Measurements from ENCODE around the gene ACMSD.
"Not testable (repeated sequence)": the region's sequence is repeated elsewhere in the genome, so short reads cannot be mapped to it uniquely, and the experiment has no call there.

The ACMSD gene

GRCh38 chr2:134855709-134856108, 17.3 kb downstream of the ACMSD start:
- no peak for DNase-seq

GRCh38 chr2:134858245-134858644, 19.8 kb downstream of the ACMSD start:
- DNase-seq = no peak

DNA sequence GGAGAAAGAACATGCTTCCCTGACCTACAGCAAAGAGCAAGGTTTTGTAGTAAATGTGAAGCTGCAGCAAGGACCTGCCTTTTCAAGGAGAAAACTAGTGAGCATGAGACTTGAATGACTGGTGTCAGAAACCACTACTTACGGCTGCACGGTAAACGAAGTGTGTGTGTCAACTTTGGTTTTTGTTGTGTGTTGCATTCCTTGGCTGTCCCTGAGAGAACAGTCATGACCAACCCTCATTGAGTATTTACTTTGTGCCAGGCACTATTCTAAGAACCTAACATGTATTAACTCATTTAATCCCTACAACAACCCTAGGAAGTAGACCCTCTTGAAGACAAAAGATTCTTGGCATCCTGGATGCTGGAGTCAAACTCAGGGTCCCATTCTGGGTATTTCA, 22.8 kb downstream of the ACMSD start:
- no peak for DNase-seq

- no peak for DNase-seq
These were observed 23.7 kb downstream of the ACMSD start for GRCh38 chr2:134862069-134862468.

DNA sequence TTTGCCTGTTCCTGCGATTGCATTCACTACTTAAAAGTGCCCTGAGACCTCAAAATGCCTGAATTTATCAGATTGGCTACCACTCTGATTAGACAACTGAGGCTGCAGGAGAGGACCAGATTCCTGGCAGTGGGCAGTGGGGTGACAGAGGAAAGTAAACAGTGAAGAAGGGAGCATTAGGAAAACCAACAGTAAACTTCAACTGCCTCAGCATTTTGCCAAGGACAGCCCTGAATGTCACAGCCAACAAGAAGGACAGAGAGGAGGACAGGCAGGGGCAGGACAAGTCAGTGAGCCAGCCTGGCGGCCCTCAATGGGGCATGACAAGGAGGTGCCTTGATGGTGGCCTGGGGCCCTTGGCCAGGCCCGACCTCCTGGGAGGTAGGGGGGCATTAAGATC, 24.3 kb downstream of the ACMSD start:
- no peak for DNase-seq

GRCh38 chr2:134863446-134863845, 25.0 kb downstream of the ACMSD start:
- no peak for DNase-seq

DNA sequence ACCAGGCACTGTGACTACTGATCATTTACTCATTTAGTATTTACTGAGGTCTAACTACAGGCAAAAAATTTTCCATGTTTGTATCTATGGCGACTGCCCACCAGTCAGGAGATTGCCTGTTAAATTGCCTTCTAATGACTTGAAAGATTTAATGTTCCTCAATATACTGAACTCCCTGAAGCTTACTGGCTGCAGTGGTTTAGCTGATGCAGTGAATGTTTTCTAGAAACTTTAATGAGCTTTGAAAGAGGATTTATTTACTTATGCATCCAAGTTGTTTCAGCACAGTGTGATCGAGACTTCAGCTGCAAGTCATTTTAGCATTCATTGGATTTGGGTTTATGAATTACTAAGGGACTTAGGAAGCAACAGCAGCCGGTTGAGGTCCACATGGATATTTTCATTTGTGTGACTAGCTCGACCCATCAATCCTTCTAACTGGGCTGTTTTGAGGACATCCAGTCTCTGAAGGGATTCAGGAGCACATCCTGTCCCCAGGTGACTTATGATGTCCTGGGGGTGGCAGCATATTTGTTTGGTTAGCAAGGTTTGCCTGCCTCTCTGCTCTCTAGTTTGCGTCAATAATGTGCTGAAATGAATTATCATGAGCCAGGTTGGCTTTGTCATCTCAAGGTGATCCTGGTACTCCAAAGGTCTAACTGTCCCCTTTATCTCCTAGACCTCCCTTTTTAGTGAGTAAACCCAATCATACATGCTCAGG, 26.8 kb downstream of the ACMSD start:
- no peak for DNase-seq

- DNase-seq = no peak
These were observed 28.2 kb downstream of the ACMSD start for GRCh38 chr2:134866498-134867099.

DNA sequence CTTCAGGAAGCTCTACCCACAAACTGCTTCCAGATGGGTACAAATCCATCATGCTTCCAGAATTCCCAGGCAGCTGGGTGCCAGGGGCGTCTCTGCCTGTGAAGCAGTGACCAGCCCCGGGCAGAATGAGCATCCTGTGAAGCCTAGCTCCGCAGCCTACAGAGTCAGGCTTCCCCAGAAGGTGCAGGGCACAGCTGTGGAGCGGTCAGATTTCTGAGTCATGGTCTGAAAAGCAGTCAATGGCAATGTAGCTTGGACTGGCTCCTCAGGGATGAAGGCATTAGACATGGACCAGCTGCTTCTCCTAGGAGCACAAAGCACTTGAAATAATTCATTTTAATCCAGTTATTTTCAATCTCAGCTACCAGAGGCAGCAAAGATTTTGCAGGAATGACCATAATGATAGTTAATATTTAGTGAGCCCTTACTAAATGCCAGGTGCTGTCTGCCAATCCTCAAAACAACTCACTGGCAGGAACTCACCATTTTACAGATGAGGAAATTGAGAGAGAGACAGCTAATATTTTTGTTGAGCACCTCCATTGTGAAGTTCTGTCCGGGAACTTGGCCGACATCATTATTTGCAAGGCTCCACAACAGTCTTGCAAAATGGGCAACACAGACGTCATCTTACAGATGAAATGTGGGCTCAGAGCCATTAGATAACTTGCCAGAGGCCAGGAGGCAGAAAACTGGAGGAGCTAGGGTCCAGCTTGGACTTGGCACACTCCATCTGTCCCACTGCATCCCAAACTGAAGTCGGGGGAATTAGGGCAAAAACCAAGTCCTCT, 31.7 kb downstream of the ACMSD start:
- no peak for DNase-seq

GRCh38 chr2:134873152-134873551, 34.7 kb downstream of the ACMSD start:
- no peak for DNase-seq

- no peak for DNase-seq
These were observed 36.9 kb downstream of the ACMSD start for GRCh38 chr2:134875309-134875708.

DNA sequence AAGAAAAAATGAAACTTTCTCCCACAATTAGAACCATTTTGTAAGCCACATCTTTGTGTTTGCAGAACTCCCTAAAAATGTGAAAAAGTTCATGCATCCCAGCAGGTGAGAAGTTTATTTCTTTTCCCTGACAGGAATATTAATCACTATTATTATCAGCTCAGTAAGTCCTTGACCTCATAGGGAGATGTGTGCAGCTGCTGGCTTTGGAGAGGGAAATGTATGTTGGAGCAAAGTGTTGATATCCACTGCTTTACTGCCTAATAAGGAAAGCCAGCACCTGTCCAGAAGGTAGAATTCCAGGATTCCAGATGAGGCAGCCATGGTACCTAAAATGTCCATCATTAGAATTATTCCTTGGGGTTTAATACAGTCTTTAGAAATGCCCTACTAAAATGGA, 44.4 kb downstream of the ACMSD start:
- no peak for DNase-seq

GRCh38 chr2:134883552-134884293, 45.3 kb downstream of the ACMSD start:
- DNase-seq = no peak

GRCh38 chr2:134884435-134884834, 46.0 kb downstream of the ACMSD start:
- no peak for DNase-seq

DNA sequence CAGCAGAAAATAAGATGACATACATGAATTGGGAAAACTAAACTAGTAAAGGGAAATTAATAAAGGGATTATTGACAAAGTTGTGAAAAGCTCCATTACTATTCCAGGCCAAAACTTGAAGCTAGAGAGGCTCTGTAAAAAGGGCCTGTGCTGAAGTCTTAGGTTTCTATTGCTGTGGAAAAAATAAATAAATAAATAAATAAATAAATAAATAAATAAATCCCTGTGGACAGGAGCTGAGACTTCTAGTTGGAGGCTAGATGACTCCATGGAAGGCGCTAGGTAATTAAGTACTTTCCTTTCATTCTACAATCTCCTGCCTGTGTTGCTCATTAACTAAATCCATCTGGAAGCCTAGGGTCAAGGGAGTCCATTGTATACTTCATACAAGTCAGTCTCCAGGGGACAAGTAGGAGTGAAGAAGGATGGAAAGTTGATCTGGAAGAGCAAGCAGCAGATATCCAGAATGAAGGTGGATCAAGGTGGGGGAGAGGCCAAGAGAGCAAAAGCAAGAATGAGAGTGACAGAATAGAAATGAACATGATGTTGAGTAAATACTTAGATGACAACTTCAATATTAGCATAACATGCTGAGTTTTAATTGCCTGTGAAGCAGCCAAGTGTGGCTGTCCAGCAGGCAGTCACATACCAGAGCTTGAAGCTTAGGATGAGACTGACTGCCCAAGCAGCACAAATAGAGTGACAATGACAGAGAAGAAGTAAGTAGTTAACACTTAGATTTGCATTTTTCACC, 54.0 kb downstream of the ACMSD start:
- DNase-seq = no peak

GRCh38 chr2:134897932-134898331, 59.5 kb downstream of the ACMSD start:
- no peak for DNase-seq

DNA sequence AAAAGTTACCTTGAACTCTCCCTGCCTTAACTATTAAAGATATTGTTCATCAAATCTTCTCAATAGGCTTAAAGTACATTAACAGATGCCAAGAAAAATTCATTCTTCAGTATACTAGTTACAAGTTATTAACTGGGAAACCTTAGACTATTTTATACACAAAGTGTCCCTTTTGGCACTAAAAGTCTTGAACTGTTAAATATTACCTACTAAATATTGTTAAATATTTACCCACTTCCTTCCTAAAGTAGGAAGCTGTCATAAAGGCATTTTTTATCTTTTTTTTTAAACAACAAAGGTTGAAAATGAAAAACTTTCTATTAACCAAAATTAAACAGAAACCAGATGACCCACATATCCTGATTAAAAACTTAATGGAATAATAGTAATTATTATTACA, 60.8 kb downstream of the ACMSD start:
- no peak for DNase-seq

DNA sequence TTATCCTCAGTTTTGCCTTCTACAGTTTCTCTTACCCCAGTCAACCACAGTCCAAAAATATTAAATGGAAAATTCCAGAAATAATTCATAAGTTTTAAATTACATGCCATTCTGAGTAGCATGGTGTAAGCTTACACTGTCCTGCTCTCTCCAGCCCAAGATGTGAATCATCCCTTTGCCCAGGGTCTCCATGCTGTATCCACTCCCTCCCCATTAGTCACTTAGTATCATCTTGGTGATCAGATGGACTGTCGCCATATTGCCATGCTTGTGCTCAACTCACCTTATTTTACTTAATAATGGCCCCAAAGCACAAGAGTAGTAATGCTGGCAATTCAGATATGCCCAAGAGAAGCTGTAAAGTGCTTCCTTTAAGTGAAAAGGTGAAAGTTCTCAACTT, 61.7 kb downstream of the ACMSD start:
- DNase-seq = no peak

DNA sequence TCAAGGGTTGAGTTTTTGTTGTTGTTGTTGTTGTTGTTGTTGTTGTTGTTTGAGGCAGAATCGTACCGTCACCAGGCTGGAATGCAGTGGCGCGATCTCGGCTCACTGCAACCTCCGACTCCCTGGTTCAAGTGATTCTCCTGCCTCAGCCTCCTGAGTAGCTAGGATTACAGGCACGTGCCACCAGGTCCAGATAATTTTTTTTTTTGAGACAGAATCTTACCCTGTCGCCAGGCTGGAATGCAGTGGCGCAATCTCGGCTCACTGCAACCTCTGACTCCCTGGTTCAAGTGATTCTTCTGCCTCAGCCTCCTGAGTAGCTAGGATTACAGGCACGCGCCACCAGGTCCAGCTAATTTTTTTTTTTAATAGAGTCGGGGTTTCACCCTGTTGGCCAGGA, 65.3 kb downstream of the ACMSD start:
- DNase-seq = not testable (repeated sequence)

DNA sequence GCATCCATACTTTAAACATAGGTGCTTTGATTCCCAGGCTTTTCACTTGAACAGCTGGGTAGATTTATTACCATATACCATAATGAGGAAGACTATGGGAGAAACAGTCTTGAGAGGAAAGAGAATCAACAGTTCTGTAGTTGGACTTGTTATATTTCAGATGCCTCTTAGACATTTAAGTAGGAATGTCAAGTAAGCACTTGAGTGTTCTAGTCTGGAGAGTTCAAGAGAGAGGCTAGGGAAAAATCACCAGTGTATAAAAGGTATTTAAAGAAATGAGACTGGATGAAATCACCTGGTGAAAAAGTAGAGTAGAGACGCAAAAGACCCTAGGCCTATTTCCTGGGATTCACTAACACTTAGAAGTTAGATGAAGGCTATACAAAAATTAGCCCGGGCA, 66.8 kb downstream of the ACMSD start:
- no peak for DNase-seq

DNA sequence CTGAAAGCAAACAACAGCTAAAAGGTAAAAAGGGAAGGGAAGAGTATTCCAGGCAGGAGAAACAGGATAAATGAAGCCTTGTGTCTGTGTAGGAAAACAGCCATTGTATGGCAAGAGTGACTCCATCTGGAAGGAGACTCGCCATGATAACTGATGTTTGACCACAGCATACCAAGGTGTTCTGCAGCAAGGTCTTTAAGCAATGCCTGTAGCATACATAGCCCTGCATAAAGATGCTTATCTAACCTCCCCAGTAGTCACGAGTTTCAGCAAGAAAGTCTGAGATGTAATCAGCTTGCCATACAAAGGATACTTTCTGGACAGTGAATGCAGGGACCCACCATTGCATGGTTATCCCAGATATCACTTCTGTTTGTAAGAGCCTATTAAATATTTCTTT, 68.3 kb downstream of the ACMSD start:
- DNase-seq = no peak

DNA sequence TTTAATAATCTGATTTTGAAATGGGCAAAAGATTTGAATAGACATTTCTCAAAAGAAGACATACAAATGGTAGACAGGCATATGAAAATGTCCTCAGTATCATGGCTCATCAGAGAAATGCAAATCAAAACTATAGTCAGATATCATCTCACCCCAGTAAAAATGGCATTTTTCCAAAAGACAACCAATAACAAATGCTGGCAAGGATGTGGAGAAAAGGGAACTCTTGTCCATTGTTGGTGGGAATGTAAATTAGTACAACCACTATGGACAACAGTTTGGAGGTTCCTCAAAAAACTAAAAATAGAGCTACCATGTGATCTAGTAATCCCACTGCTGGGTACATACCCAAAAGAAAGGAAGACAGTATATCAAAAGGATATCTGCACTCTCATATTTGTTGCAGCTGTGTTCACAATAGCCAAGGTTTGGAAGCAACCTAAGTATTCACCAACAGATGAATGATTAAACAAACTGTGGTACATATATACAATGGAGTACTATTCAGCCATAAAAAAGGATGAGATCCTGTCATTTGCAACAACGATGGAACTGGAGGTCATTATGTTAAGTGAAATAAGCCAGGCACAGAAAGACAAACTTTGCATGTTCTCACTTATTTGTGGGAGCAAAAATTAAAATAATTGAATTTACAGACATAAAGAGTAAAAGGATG, 69.2 kb downstream of the ACMSD start:
- not testable (repeated sequence) for DNase-seq

All from activated effector memory CD4-positive, alpha-beta T cell treated with anti-CD3 and anti-CD28 coated beads, Interleukin-2, amount 50 U/mL, for 16 hours (primary cell).